Measurements from ENCODE around the gene GLIPR2.
"Not testable (repeated sequence)": the region's sequence is repeated elsewhere in the genome, so short reads cannot be mapped to it uniquely, and the experiment has no call there.

The GLIPR2 gene

GRCh38 chr9:36121971-36122370 lies 14.6 kb upstream of the GLIPR2 start:
- DNase-seq: no peak

- no peak for DNase-seq
Observed at GRCh38 chr9:36123515-36123914, 13.0 kb upstream of the GLIPR2 start.

GRCh38 chr9:36125062-36125855 lies 11.3 kb upstream of the GLIPR2 start:
- DNase-seq: no peak

GRCh38 chr9:36126016-36126730 lies 10.4 kb upstream of the GLIPR2 start:
- DNase-seq: no peak

- no peak for DNase-seq
Observed at GRCh38 chr9:36127652-36128244, 8.8 kb upstream of the GLIPR2 start.

- DNase-seq: no peak
Observed at GRCh38 chr9:36128349-36128748, 8.2 kb upstream of the GLIPR2 start.

- no peak for DNase-seq
Observed at GRCh38 chr9:36129139-36129538, 7.4 kb upstream of the GLIPR2 start.

GRCh38 chr9:36131666-36132065 lies 4.9 kb upstream of the GLIPR2 start:
- DNase-seq: not testable (repeated sequence)

GRCh38 chr9:36132086-36132485 lies 4.4 kb upstream of the GLIPR2 start:
- DNase-seq: no peak

GRCh38 chr9:36134761-36135505 lies 1.6 kb upstream of the GLIPR2 start:
- no peak for DNase-seq

GRCh38 chr9:36135741-36136271 lies 727 bp upstream of the GLIPR2 start:
- DNase-seq: no peak

- DNase-seq: peak in 3 of 51 donors; percentile 30 to 53 (median 48)
Observed at GRCh38 chr9:36136894-36137391, 410 bp downstream of the GLIPR2 start.

GRCh38 chr9:36137392-36138004 lies 965 bp downstream of the GLIPR2 start:
- DNase-seq: peak in 7 of 51 donors; percentile 10 to 50 (median 30)

GRCh38 chr9:36138496-36138895 lies 2.0 kb downstream of the GLIPR2 start:
- no peak for DNase-seq

- DNase-seq: no peak
Observed at GRCh38 chr9:36138901-36139300, 2.4 kb downstream of the GLIPR2 start.

GRCh38 chr9:36140086-36141084 lies 3.9 kb downstream of the GLIPR2 start:
- no peak for DNase-seq

GRCh38 chr9:36141288-36141687 lies 4.8 kb downstream of the GLIPR2 start:
- DNase-seq: peak in 12 of 51 donors; percentile 7 to 58 (median 38)

GRCh38 chr9:36141761-36142160 lies 5.2 kb downstream of the GLIPR2 start:
- no peak for DNase-seq

GRCh38 chr9:36142510-36143244 lies 6.1 kb downstream of the GLIPR2 start:
- peak in 13 of 51 donors; percentile 13 to 44 (median 30) for DNase-seq
